ENCODE results near the gene SPRYD3.
A peak's percentile ranks its signal among the peaks of the same experiment; 100 is the strongest.
"Not testable (repeated sequence)": the region's sequence is repeated elsewhere in the genome, so short reads cannot be mapped to it uniquely, and the experiment has no call there.

SPRYD3 gene

GRCh38 chr12:53101931-53102781 is 23.0 kb upstream of the SPRYD3 start:
- no peak for DNase-seq (ENCODE audit: low spot score)

DNA sequence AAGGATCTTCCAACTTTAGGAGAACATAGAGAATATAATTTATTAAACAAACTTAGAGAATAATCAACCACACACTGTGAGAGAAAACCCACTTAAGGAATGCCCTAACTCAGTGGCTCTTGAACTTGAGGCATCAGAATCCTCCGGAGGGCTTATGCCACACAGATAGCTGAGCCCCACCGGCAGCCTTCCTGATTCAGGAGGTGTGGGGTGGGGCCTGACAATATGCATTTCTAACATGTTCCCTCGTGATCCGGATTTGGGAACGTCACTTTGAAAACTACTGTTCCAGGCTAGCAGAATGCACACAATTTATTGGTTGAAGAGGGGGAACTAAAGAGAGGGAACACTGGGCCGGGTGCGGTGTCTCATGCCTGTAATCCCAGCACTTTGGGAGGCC is 22.1 kb upstream of the SPRYD3 start:
- DNase-seq (ENCODE audit: low spot score): no peak

DNA sequence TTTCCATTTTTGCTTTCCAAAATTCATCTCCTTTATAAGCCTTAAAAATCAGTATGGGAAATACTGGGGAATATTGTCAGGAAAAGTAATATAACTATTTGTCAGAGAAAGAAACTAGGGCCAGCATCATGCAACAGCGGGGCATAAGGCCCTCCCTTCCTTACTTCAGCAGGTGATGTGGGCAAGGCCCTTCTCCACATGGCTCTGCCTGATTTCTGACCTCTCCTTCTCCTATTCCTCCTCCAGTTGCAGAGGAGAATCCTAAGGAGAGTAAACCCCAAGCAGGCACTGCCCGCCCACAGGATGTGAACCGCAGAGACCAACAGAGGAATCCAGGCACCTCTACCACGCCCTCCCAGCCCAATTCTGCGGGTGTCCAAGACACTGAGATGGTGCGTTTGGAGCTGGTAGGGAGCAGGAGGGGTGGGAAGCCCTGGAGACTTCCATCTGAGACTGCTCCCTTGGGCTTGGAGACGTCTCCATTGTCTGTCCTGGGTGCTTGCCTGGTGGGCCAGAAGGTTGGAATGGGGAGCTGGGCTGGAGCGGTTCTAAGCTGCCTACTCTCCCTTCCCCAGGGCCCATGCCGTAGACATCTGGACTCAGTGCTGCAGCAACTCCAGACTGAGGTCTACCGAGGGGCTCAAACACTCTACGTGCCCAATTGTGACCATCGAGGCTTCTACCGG is 21.4 kb upstream of the SPRYD3 start:
- no peak for DNase-seq (ENCODE audit: low spot score)

DNA sequence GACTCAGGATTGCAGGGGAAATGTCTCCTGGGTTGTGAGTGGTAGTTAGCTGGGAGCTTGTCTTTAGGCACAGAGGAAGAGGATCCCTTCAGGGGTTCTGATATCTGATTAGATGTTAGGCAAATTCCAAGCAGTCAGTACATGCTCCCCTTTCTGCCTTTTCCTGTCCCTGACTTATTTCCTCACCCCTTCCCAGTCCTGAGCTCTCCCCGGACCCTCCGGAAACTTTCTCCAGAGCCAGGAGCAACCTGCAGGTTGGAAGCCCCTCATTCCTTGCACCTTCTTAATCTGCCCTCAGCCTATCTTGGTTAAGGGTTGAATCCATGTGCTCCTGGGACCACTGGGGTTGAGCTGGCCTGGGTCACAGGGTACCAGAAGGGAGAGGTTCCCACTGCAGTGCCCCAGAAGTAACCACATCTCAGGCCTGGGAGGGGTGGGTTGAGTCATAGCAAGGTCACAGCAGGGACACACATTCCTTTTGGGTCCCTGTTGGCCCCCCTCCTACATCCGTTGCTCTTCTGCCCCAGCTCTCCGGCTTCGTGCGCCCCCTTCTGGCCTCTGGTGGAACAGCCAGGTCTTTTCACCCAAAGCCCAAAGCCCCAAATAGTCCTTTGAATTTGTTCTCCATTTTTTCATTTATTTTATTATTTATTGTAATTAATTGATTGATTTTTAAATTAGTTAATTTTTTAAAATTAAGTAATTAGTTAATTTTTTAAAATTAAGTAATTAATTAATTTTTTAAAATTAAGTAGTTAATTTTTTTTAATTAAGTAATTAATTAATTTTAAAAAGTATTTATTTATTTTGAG is 20.1 kb upstream of the SPRYD3 start:
- peak; percentile 98 for DNase-seq (ENCODE audit: low spot score)

- DNase-seq (ENCODE audit: low spot score): peak; percentile 85
Measured at GRCh38 chr12:53098354-53098981, 19.3 kb upstream of the SPRYD3 start.

GRCh38 chr12:53097564-53098353 is 18.6 kb upstream of the SPRYD3 start, which contains the start of gene IGFBP6:
Gene IGFBP6 (plus strand): TSS chr12:53097667. CDS start chr12:53097718, 51 bp downstream.
- DNase-seq (ENCODE audit: low spot score): peak; percentile 72

GRCh38 chr12:53097207-53097563 is 18.0 kb upstream of the SPRYD3 start:
- DNase-seq (ENCODE audit: low spot score): peak; percentile 47

DNA sequence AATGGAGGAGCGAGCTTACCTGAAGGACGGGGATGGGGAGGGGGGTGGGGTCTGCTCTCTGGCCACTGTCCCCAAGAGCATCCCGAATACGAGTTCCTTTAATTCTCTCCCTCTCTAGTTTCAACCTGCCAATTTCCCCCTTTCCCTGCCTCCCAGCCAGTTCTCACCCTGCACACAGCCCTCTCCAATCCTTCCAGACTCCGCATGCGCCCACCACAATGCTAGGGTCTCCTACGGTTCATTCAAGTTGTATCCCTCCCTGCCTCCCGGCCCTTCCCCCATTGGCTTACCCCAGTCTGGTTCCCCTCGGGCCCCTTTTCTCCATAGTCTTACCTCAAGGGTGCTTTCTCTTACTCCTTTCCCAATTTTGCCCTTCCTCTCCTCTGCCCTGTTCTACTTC is 17.6 kb upstream of the SPRYD3 start:
- DNase-seq (ENCODE audit: low spot score): no peak

DNA sequence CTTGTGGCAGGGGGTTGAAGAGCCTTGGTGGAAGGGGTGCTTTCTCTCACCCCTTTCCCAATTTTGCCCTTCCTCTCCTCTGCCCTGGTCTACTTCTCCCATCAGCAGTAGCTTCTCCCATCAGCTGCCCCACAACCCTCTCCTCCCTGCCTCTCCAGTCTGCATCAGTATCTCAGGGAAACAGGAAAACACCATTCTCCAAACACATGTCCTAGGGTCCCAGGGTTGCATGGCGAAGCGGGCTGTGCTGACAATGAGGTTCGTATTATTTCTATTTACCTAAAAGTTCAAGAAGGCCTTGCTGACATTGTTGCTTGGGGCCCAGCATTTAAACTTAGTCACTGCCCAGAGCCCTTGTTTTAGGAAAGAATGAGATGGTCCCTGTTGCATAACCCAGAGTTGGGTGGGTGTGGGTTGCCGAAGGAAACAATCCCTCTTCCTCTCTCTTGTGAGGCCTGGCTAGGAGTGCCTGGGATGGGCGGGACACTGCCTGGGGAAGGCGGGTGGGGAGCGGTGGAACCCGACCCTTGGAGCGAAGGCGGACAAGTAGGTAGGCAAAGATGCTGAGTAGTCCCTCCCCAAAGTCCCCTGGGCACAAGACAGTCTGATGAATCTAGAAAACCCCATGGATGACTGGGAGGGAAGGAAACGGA is 17.0 kb upstream of the SPRYD3 start:
- DNase-seq (ENCODE audit: low spot score): peak; percentile 73

DNA sequence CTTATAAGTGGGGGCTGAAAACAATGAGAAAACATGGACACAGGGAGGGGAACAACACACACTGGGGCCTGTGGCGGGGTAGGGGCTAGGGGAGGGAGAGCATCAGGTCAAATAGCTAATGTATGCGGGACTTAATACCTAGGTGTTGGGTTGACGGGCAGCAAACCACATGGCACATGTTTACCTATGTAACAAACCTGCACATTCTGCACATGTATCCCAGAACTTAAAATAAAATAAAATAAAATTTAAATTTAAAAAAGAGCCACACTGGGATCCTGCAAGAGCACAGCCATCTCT is 16.4 kb upstream of the SPRYD3 start:
- not testable (repeated sequence) for DNase-seq (ENCODE audit: low spot score)

GRCh38 chr12:53094796-53095595 is 15.8 kb upstream of the SPRYD3 start:
- not testable (repeated sequence) for DNase-seq (ENCODE audit: low spot score)

DNA sequence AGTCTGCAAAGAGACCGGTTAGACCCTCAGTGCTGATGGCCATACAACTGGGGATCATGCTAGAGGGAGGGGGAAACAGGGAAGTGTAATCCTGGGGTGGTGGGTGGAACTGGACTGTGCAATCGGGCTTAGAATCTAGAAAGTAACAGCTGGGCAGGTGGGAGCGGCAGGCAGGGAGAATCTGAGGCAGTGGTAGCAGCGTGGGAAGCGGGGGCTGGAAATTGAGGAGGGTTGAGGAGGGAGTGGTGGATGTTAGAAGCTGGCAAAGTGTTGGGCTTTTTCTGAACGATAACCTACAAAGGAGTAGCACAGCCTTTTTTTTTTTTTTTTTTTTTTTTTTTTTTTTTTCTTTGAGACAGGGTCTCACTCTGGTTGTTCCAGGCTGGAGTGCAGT is 15.2 kb upstream of the SPRYD3 start:
- DNase-seq (ENCODE audit: low spot score): no peak

DNA sequence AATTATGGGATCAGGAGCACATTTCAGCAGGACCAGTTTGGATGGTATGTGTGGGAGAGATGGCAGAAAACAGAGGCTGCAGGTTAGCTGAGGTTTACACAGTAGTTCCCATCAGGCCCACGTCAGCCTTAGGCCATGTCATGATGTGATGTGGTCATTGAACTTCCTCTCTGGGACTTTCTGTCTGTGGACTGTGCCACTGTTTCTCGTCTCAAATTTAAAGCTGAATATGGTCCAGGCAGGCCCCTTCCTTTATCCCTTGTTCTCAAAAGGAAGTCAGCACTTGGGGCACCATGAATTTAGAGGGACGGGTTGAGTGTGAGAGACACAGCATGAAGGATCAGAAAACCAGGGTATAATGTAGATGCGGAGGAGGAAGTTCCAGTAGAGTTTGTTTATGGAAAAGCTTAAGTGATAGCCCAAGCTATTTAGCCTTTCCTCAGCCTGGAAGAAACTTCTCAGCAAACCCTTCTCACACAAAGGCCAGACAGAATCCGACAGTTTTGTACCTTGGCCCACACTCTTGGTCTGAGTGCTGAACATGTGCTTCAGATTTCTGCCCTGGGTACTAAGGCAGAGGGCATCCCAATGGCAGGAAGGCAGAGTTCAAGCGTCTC is 14.7 kb upstream of the SPRYD3 start:
- no peak for DNase-seq (ENCODE audit: low spot score)

DNA sequence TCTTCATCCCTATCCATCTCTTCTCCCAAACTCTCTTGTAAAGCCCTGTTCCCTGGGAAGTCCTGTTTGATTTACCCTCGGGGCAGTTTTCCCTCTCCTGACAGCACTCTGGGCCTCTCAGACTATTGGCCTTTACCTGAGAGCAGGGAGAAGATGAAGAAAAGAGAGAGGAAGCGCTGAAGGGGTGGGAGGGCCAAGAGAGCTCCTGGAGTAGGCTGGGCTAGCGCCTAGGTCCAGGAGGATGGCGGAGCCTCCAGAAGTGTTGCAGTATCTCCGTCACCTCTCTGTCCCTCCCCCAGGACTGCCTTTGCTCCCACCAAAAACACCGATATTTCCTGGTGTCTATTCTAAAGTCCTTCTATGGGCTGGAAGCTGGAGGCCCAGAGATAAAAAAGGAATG is 12.6 kb upstream of the SPRYD3 start:
- no peak for DNase-seq (ENCODE audit: low spot score)

- no peak for DNase-seq (ENCODE audit: low spot score)
Measured at GRCh38 chr12:53090554-53090953, 11.4 kb upstream of the SPRYD3 start.

GRCh38 chr12:53090105-53090504 is 10.9 kb upstream of the SPRYD3 start:
- no peak for DNase-seq (ENCODE audit: low spot score)

- no peak for DNase-seq (ENCODE audit: low spot score)
Measured at GRCh38 chr12:53086361-53086760, 7.2 kb upstream of the SPRYD3 start.

DNA sequence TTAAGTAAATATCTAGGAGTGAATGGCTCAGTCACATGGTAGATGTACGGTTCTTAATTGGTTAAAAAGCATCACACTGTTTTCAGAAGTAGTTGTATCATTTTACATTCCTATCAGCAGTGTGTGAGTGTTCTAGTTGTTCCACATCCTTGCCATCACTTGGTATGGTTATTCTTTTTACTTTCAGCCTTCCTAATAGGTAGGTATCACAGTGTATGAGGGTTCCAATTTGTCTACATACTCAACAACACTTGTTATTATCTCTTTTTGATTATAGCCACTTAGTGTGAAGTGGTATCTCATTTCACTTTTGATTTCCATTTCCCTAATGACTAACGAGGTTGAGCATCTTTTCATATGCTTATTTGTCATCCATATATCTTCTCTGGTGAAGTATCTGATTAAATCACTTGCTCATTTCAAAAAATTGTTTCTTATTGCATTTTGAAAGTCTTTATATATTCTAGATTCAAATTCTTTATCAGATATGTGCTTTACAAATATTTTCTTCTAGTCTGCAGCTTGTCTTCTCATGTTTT is 3.5 kb upstream of the SPRYD3 start:
- no peak for DNase-seq (ENCODE audit: low spot score)

Measured in AG08396 (cell line).